Measurements from ENCODE around the gene CABP2.
"Not testable (repeated sequence)": the region's sequence is repeated elsewhere in the genome, so short reads cannot be mapped to it uniquely, and the experiment has no call there.

CABP2 gene

DNA sequence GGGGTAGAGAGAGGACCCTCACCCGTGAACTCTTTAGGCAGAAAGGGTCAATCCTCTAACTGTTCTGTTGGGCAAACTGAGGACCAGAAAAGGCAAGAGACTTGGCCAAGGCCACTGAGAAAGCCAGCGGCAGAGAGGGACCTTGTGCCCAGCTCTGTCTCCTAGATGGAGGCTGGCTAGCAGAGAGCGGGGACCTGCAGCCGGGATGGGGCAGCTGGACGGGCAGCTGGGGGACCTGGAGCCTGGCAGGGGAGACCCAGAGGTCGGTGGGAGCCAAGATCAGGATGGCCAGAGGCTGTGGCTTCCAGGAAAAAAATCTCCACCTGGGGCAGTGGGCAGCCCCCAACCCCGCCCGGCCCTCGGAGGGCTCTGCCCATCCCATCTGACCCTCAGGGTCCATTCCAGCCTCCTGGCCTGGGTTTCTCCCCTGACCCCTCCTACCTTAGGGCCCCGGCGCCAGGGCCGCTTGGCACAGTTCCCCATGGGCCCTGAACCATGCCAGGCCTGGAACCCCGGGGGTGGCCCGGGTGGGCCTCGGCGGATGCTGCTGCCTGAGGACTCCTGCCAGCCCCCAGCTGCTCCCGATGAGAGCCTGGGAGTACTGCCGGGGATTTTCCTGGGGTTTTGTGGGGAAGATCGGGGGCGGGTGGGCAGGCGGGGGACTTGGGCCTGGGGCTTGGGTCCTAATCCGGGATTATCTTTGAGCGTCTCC, at the start of gene CABP2:
Gene CABP2 (minus strand): TSS at position 603 of the 712 bp plus-strand sequence. CDS start 120 bp downstream, at position 483.
- FAIRE-seq, result no peak

DNA sequence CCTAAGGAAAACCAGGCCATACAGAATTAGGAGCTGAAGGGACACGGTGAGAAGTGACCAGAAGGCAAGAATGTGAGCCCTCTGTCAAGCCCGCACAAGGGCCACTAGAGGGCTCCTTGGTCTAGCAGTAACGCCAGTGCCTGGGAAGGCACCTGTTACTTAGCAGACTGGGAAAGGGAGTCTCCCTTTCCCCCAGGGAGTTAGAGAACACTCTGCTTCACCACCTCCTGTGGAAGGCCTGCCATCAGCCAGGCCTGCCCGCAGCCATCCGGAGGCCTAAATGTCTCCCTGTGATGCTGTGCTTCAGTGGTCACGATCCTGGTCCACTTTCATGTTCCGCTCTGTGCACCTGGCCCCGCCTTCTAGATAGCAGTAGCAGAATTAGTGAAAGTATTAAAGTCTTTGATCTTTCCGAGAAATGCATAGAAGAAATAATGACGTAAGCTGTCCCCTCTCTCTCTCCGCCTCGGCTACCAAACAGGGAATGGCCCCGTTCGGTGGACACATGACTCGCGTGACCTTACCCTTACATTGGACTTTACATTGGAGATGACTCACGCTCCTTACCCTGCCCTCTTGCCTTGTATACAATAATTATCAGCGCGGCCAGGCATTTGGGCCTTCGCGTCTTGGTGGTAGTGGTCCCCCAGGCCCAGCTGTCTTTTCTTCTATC, 49.6 kb upstream of the CABP2 start:
- FAIRE-seq (peak; percentile 64), DNase-seq (ENCODE audit: insufficient read length, low spot score) (no peak)

More for the DNA sequence above, at the start of gene CABP2:
- DNase-seq (ENCODE audit: insufficient read length, low spot score), result no peak

DNA sequence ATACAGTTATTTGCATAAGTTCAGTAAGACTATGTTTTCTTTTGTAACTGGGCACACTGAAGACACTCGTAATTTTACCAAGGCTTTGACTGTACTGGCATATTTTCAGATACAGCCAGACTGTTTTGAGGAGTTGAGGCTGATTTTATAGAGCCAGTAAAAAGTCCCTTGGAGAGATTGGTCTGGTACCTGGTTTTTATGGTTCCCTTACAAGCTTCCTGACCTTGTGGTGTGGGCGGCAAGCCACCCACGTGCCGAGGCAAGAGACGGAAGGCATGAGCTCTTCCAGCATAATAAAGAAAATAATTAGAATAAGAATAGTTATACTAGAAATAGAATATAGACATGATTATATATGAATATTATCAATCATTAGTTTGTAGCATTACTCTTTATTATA, 49.1 kb upstream of the CABP2 start:
- DNase-seq (ENCODE audit: insufficient read length, low spot score), result no peak
- no peak for FAIRE-seq

DNA sequence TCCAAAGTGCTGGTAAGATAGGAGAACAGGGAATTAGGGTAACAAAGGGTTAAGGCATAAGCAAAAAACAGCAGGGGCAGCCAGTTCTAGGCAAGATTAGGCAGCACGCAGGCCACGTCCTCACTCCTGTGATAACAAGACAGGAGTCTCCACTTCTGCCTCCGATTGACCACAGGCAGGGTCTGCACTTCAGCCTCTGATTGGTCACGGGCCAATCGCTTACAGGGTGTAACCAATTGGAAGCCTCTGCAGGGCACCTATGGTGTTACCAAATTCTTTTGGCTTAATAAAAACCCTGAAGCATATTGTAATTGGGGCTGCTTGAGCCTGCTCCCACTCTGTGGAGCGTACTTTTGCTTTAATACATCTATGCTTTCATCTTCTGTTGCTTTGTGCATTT, 48.2 kb upstream of the CABP2 start:
- FAIRE-seq (no peak), DNase-seq (ENCODE audit: insufficient read length, low spot score) (no peak)

DNA sequence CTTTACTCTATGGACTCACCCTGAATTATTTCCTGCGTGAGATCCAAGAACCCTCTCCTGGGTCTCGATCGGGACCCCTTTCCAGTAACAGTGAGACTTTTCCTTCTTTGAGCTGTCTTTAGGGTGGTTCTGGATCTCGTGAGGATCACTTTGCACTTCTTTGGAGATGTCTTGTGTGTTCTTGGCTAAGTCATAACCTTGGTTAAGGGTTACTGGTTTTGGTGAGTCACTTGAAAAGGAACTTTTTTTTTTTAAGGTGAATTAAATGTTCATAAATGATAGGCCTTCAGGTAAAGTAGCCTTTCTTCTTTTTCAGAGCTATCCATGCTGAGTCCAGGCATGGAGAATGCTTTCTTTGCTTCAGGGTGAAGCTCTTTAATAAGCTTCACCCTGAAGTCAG, 41.0 kb upstream of the CABP2 start:
- DNase-seq (ENCODE audit: insufficient read length, low spot score) (no peak), FAIRE-seq (no peak)

DNA sequence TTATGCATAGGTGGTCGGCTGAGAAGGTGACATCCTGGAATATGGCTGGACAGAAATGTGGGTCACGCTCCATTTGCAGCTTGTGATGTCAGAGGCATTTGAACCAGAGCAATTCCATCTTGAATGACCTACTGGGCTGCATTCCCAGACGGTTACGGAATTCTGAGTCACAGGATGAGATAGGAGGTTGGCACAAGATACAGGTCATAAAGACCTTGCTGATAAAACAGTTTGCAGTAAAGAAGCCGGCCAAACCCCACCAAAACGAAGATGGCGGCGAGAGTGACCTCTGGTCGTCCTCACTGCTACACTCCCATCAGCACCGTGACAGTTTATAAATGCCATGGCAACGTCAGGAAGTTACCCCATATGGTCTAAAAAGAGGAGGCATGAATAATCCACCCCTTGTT, 40.5 kb upstream of the CABP2 start:
- FAIRE-seq; DNase-seq (ENCODE audit: insufficient read length, low spot score): not testable (repeated sequence)

DNA sequence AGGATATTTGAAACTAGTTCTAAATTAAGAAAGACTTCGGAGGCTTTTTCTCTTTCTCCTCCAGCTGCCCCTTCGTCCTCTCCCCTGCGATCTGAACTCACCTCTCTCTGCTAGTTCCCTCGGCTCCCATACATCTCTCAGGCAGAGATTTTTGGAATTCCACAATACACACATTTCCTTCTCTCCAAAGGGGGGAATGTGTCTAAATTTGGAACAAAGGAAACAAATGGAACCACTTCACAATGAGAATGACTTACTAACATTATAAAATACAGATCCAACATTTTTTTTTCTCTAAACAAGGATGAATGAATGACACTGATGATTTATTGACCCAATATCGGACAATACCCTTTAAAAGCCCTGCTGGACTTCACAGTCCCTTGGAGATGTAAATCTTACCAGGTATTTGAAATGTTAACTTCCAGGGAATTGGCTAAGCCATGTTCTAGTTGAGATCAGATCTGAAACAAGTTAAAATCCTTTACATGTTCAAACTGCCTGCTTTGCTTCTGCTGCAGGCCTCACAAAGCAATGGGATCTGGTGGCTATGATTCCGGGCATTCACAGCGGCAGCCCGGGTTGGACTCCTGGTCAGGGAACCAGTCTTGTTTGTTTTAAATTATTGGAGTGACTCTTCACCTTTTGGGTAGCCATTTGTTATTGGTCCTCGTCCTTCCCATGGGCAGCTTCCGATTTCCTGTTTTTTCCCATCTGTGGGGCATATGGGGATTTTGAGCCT, 39.9 kb upstream of the CABP2 start:
- FAIRE-seq, result no peak
- no peak for DNase-seq (ENCODE audit: insufficient read length, low spot score)

DNA sequence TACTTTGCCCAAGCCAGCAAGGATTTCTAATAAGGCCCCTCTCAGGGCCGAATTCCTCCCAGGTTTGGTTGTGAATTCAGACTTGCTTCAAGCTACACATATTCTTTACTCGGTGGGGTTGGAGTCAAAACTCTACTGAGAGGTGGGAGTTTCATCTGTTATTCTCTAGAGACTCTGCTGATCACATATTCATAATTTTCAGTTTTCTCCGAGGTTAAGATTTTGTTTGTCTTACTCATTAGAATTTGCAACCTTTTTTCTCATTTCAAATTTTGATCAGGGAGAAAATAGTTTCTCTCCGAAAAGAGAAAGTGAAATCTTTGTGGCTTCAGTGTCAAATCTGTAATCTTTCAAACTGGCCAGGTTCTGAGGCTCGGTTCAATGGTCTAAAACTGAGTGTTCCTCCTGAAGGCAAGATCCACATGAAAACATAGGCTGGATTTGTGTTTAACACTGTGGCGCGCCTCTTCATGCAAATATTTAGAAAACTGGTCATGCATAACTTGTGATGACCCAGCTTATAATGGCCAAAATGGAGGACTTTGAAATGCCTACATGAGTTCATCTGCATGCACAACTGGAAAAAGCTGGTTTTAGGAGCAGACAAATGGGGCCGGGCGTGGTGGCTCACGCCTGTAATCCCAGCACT, 38.8 kb upstream of the CABP2 start:
- peak; percentile 86 for FAIRE-seq

DNA sequence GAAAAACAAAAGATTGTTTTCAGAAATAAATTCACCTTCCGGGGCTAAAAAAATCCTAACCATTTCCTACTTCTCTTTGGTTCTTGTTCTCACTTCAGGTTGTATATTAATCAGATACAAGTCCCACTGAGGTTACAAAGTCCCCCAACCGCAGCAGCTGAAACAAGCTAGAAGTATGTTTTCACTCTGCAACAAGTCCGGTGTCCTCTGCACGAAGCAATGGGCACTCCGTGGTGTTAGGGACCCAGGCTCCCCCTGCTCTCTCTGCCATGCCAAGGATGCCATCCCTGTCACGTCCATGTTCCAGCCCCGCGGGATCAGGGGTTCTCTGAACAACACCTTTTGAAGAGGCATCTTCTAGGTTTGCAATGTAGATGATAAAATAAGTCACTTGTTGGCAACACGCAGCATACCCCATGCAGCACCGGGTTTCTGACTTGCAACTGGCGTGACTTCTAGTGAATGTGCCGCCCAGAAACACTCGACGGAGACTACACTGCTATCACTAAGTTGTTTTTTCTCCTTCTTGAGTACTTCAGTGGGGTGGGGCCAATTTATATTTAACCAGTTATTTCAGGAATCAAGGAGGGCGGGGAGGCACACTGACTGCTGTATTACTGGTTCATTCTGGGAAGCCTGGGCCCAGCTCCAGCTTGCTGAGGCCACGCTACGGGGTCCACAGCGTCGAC, 35.0 kb upstream of the CABP2 start:
- FAIRE-seq, result peak; percentile 94
- DNase-seq (ENCODE audit: insufficient read length, low spot score), result peak; percentile 52

More for the DNA sequence above, 38.8 kb upstream of the CABP2 start:
- peak; percentile 60 for DNase-seq (ENCODE audit: insufficient read length, low spot score)

DNA sequence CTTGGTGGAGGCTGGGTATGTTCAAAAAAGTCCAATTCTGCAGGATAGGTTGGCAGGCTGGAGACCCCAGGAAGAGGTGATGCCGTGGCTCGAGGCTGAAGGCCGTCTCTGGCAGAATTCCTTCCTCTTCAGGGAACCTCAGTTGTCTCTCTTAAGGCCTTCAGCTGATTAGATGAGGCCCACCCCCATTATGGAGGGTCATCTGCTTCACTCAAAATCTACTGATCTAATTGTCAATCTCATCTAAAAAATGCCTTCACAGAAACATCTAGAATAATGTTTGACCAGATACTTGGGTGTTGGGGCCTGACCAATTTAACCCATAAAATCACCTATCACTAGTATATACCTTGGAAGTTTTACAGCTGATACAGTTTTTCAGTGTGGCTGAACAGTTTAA, 33.0 kb upstream of the CABP2 start:
- FAIRE-seq, result no peak
- DNase-seq (ENCODE audit: insufficient read length, low spot score), result no peak

DNA sequence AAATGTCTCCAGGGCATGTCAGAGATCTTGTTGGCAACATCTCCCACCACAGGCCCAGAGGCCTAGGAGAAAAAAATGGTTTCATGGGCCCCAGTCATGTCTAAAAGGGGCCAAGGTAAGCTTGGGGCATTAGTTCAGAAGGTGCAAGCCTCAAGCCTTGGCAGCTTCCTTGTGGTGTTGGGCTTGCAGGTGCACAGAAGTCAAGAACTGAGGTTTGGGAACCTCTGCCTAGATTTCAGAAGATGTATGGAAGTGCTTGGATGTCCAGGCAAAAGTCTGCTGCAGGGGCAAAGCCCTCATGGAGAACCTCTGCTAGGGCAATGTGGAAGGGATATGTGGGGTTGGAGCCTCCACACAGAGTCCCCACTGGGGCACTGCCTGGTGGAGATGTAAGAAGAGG, 28.5 kb upstream of the CABP2 start:
- DNase-seq (ENCODE audit: insufficient read length, low spot score); FAIRE-seq: not testable (repeated sequence)

DNA sequence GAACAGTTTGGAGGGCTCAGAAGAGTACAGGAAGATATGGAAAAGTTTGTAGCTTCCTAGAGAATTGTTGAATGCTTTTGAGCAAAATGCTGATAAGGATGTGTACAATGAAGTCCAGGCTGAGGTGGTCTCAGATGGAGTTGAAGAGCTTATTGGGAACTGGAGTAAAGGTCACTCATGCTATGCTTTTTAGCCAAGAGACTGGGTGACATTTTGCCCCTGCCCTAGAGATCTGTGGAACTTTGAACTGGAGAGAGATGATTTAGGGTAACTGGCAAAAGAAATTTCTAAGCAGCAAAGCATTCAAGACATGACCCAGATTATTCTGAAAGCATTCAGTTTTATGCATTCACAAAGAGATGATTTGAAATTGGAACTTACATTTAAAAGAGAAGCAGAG, 27.9 kb upstream of the CABP2 start:
- FAIRE-seq, result no peak
- no peak for DNase-seq (ENCODE audit: insufficient read length, low spot score)

DNA sequence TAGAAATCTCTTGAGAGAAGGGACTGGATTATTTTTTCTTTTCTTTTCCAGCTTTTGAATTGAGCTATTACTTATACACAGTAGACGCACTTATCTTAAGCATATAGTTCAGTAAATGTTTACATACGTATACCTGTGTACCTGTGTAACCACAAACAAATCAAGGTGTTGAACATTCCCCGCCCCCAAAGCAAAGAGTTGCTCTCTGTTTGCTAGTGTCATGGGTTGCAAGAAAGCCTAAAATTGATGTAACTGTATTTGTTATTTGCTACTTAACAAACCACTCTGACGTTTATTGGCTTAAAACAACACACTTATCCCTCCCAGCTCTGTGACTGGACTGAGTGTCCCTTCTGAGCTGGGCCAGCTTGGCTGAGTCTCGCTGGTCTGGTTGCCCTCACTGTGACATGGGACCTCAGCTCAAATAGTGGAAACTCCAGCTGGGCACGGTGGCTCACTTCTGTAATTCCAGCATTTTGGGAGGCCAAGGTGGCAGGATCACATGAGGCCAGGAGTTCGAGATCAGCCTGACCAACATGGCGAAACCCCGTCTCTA, 25.4 kb upstream of the CABP2 start:
- DNase-seq (ENCODE audit: insufficient read length, low spot score) (no peak), FAIRE-seq (no peak)

DNA sequence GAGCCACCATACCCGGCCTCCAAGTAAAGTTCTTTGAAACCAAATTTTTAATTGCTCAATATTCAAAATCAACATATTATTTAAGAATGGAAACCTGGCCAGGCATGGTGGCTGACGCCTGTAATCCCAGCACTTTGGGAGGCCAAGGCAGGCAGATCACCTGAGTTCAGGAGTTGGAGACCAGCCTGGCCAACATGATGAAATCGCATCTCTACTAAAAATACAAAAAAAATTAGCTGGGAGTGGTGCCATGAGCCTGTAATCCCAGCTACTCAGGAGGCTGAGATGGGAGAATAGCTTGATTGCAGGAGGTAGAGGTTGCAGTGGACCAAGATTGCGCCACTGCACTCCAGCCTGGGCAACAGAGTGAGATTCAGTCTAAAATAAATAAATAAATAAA, 24.9 kb upstream of the CABP2 start:
- not testable (repeated sequence) for FAIRE-seq; DNase-seq (ENCODE audit: insufficient read length, low spot score)

DNA sequence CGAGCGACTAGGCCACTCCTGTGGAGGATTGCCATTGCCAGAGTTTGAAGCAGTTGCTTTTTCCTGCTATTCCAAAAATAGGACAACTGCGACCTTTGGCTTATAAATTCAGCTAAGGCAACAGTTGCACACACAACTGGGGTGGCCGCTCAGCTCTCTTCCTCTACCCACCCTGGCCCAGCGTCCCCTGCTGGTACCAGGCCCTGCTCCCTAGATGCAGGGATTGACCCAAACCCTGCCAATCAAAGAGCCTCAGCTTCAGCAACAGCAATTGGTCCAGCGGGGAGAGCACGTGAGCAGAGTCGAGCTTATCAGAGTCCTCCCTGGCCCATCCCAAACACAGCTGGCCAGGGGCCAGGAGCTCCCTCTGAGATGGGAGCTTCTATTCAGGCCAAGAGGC, 22.0 kb upstream of the CABP2 start:
- DNase-seq (ENCODE audit: insufficient read length, low spot score), result no peak
- no peak for FAIRE-seq

DNA sequence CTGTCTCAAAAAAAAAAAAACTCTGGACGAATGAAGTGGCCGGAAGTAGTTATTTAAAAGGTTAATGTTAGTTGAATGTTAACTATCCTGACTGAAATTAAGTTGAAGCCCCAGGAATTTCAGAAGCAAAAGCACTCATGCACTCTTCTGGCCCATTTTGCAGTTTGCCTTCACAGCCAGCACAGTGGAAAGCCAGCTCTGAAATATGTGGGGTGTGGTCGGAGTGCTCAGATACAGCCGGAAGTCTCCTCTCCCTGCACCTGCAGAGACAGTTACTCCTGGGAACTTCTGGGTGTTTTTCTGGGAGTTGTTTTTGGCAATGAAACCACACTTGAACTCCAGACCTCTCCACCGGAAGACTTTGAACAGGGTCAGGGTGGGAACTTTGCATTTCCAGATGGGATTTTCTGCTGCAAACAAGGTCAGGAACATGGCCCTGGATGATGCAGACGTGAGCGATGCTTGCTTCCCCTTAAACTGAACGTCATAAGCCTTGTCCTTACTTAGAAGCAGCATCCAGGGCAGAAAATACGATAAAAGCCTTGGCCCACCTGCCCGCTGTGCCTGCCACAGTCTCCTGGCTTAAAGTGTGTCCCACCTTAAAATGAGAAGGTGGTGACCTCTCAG, 21.5 kb upstream of the CABP2 start:
- FAIRE-seq (no peak), DNase-seq (ENCODE audit: insufficient read length, low spot score) (no peak)

DNA sequence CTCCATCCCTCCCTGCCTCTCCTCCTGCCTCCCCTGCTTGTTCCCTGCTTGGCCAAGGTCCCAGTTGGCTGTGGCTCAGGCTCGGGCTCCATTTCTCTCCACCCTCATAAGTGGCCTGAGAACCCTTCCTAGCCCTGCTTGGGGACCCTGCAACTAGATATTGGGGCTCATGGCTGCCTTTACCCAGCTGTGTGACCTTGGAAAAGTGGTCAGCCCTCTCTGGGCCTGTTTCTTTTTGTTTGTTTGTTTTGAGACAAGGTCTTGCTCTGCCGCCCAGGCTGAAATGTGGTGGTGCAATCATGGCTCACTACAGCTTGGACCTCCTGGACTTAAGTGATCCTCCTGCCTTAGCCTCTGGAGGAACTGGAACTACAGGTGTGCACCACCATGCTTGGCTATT, 20.3 kb upstream of the CABP2 start:
- no peak for FAIRE-seq
- no peak for DNase-seq (ENCODE audit: insufficient read length, low spot score)

DNA sequence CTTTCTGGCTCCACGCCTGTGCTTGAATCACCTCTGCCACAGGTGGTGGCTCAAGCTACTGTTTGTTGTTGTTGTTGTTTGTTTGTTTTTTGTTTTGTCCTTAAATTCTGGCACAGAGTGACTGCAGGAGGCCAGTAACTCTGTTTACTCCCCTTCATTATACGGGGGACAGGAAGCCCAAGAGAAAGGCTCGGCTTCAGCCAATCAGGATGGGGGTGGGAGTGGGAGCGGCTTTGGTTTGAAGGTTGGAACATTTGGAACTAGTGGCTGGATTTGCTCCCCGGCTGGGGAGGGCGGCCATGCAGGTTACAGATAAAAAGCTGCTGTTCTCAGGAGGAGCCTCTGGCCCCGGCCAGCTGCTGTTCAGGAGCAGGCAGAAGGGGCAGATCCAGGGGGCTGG, 19.7 kb upstream of the CABP2 start:
- DNase-seq (ENCODE audit: insufficient read length, low spot score) (no peak), FAIRE-seq (no peak)

DNA sequence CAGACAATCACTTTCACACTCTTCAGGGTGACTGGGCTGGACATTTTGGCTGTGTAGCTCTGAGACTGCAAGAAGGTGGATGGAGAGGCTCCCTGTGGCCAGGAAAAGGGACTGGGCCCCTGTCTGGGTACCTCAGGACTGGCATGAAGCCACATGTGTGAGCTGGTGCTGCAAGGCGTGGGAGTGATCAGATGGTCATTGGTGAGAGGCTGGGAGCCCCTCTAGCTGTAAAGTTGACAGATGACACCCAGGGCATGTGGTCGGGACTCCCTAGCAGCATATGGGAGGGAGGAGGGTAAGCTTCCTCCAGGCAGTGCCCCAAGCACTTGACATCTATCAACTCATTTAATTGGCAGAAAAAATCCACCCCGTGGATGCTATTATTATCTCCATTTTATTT, 18.9 kb upstream of the CABP2 start:
- FAIRE-seq, result no peak

DNA sequence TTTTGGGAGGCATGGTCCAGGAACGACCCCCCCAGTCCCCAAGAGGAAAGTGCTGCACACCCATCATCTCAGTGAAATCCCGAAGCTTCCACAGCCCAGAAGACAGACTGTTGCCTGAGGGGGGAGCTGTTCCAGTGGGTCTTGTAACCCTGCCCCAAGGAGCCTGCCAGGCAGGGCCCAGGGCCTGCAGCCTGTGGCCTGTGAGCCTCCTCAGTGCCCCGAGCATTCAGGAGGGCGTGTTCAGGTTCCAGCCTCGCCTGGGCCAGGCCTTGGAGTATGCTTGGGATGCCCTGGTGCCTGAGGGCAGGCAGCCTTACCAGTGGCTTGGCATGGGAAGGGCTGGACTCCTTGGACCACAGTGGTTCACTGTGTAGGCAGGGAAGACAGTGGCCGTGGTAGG, 18.0 kb upstream of the CABP2 start:
- no peak for DNase-seq (ENCODE audit: insufficient read length, low spot score)
- no peak for FAIRE-seq

More for the DNA sequence above, 18.9 kb upstream of the CABP2 start:
- DNase-seq (ENCODE audit: insufficient read length, low spot score), result no peak
